ENCODE results near the gene IQGAP3.

GRCh38 chr1:156546267-156546666, 26.1 kb downstream of the IQGAP3 start:
- TF ChIP-seq POLR2A (IDR thresholded peaks at IDR 0.05) (no peak), CTCF (IDR thresholded peaks at IDR 0.05) (no peak)

Data from esophagus squamous epithelium (tissue), 4 donors.